Memory B cell (primary cell): ENCODE results near the gene KRT85.
A peak's percentile ranks its signal among the peaks of the same experiment; 100 is the strongest.

Source experiments
- ATAC-seq: fragments of 150-1000 bp; cut with Tn5 transposase; 2 replicates; pipeline ENCODE4 v1.10.0; 2021; ENCODE audit warnings: low read depth, mild to moderate bottlenecking, moderate library complexity
- DNase-seq, 2 donors: peaks; one replicate each; pipeline ENCODE4 v3.0.0; 2022; ENCODE audit warnings: low spot score in 2 of 2
- H3K27ac Mint-ChIP-seq: one replicate; pipeline ENCODE4 v1.8.0; 2022; ENCODE audit warnings: mild to moderate bottlenecking, moderate library complexity, mixed read lengths
- H3K27me3 Mint-ChIP-seq: one replicate; pipeline ENCODE4 v1.8.0; 2022; ENCODE audit warnings: mixed read lengths
- H3K36me3 Mint-ChIP-seq: one replicate; pipeline ENCODE4 v1.8.0; 2022; ENCODE audit warnings: mild to moderate bottlenecking, mixed read lengths
- H3K4me1 Mint-ChIP-seq: one replicate; pipeline ENCODE4 v1.8.0; 2022; ENCODE audit warnings: mixed read lengths
- H3K4me3 Mint-ChIP-seq: one replicate; pipeline ENCODE4 v1.8.0; 2022; ENCODE audit warnings: mild to moderate bottlenecking, moderate library complexity, mixed read lengths
- H3K9me3 Mint-ChIP-seq: one replicate; pipeline ENCODE4 v1.8.0; 2022; ENCODE audit warnings: mixed read lengths

Gene KRT85

DNA sequence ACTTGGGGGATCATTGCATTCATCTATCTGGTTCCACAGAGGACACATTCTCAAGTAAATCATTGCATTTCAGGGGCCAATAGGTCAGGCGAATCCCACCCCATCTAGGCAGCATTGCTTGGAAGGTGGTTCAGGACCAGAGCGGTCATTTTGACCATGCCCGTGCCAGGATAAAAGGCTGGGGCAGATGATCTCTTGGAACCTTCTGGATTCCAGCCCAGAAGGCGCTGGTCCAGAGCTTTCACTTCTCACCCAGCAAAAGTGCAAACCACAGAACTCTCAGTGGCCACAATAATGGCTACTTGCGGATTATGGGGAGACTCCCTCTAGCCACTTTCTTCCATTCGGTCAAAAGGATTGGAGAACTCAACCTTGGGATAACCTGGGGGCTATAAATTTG is 595 bp upstream of the KRT85 start:
- Mint-ChIP-seq H3K4me1 (peaks cover 4% of the 10 kb centered on the region), H3K27me3 (peaks cover 25% of the 10 kb centered on the region), H3K9me3 (no peaks in the 10 kb centered on the region), H3K36me3 (no peaks in the 10 kb centered on the region), H3K4me3 (no peak overlapping the region), H3K27ac (no peak overlapping the region)
- DNase-seq (no peak), ATAC-seq (no peak)

DNA sequence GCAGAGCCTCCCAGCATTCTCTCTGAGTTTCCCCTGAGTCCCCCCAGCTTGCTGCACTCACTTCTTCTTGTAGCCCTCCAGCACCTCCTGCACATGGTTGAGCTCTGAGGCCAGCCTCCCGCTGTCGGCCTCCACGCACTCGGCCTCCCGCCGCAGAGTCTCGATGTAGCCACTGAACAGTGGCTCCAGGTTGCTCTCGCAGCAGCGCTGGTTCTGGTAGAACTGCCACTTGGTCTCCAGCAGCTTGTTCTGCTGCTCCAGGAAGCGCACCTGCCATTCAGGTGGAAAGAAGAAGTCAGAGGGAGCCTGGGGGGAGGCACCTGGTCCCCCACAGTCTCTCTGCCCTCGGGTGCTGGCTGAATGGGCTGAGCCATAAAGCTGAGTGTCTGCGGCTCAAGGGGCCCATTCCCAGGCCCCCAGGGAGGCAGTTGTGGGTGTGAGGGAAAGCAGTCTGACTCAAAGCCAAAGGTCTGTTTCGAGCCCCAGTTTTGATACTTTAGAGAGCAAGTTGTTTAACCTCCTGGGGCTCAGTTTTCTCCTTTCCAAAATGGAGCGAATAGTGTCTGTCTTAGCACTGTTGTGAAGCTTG is 2.3 kb downstream of the KRT85 start:
- H3K9me3 Mint-ChIP-seq: no peaks in the 10 kb centered on the region
- DNase-seq (no peak), ATAC-seq (peak; percentile 37)
- H3K27ac Mint-ChIP-seq: no peak overlapping the region
- peaks cover 4% of the 10 kb centered on the region for H3K4me1 Mint-ChIP-seq
- H3K36me3 Mint-ChIP-seq: no peaks in the 10 kb centered on the region
- H3K4me3 Mint-ChIP-seq: no peak overlapping the region
- H3K27me3 Mint-ChIP-seq: peaks cover 19% of the 10 kb centered on the region

DNA sequence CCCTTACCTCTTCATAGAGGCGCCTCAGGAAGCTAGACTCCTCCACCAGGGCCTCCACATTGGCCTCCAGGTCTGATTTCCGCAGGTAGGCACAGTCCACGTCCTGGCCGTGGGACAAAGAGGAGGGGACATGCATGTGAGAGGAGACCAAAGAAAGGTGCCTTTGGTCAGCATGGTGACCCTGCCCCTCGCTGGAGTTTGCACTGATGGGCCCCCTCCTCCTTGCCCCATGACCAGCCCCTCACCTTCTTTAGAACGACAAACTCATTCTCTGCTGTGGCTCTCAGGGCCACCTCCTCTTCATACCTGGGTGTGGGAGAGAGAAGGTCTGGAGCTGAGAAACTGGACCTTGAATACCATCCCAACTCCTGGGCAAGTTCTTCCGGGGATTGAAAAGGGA is 3.2 kb downstream of the KRT85 start:
- peaks cover 9% of the 10 kb centered on the region for H3K4me1 Mint-ChIP-seq
- no peaks in the 10 kb centered on the region for H3K9me3 Mint-ChIP-seq
- peaks cover 23% of the 10 kb centered on the region for H3K27me3 Mint-ChIP-seq

DNA sequence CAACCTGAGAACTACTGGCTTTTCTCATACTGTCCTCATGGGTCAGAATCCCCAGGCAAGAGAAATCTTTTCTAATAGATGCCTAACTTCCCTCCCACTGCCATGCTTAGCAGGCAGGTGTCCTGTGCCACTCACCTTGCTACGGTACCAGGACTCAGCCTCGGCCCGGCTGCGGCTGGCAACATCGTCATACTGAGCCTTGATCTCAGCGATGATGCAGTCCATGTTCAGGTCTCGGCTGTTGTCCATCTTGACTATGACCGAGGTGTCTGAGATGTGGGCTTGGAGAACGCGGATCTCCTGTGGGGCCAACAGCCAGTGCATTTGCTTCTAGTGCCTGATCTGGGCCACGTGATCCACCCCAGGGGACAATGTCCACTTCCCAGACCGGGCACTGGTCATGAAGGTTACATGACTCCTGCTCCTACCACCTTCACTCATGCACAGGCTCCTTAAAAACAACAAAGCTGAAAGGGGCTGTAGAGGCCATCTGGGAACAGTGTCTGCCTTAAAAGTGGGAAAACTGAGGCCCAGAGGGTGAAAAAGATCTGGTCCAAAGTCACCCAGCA is 4.1 kb downstream of the KRT85 start:
- Mint-ChIP-seq H3K36me3 (no peaks in the 10 kb centered on the region), H3K27ac (no peak overlapping the region), H3K4me1 (peaks cover 17% of the 10 kb centered on the region), H3K4me3 (no peak overlapping the region), H3K27me3 (peaks cover 20% of the 10 kb centered on the region), H3K9me3 (no peaks in the 10 kb centered on the region)
- DNase-seq: no peak
- no peak for ATAC-seq

More for the DNA sequence above, 3.2 kb downstream of the KRT85 start:
- DNase-seq: no peak
- no peaks in the 10 kb centered on the region for H3K36me3 Mint-ChIP-seq
- no peak overlapping the region for H3K4me3 Mint-ChIP-seq
- H3K27ac Mint-ChIP-seq: no peak overlapping the region
- no peak for ATAC-seq

DNA sequence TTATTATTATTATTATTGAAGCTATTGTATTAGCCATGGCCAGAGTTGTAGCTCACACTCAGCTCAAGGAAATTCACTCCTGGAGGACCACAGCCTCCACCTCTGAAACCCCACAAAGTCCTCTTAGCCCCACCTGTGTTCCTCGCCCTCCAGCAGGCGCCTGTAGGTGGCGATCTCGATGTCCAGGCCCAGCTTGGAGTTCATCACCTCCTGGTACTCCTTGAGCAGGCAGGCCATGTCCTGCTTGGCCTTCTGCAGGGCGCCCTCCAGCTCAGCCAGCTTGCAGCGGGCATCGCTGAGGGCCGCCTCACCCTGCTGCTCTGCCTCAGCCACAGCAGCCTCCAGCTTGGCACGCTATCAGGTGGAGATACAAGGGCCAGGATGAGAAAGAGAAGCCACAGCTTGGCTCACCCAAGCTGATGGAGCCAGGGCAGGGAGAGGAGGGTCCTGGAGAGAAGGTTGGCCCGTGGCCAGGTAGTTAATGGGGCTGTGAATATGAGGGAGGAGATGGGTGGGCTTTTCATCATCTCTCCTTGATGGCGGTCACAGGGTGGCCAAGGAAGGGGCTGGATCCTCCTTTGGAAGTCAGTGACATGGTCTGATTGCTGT is 5.1 kb downstream of the KRT85 start:
- peaks cover 20% of the 10 kb centered on the region for H3K27me3 Mint-ChIP-seq
- H3K4me3 Mint-ChIP-seq: no peak overlapping the region
- ATAC-seq (no peak), DNase-seq (no peak)
- no peak overlapping the region for H3K27ac Mint-ChIP-seq
- no peaks in the 10 kb centered on the region for H3K9me3 Mint-ChIP-seq
- no peaks in the 10 kb centered on the region for H3K36me3 Mint-ChIP-seq
- H3K4me1 Mint-ChIP-seq: peaks cover 21% of the 10 kb centered on the region

DNA sequence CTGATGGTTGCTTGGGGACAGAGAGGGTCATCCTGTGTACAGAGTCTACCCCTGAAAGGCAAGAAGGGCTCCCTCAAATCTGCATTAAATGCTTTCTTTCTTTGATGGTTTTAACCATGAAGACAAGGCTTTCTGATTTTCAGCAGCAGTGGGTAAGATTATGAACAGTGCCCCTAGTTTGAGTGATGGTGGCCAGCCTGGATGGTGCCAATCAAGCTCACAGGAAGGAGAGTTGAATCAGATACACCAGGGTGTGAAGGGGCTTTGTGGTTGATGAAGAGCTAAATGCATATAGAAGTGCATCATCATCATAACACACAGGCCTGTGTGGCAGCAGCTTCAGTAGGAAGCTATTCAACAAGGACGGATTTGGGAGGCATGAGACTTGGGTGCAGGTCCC is 5.7 kb downstream of the KRT85 start:
- no peaks in the 10 kb centered on the region for H3K9me3 Mint-ChIP-seq
- H3K27ac Mint-ChIP-seq: no peak overlapping the region
- DNase-seq (no peak), ATAC-seq (no peak)
- peaks cover 18% of the 10 kb centered on the region for H3K27me3 Mint-ChIP-seq
- H3K36me3 Mint-ChIP-seq: no peaks in the 10 kb centered on the region
- H3K4me3 Mint-ChIP-seq: no peak overlapping the region
- H3K4me1 Mint-ChIP-seq: peaks cover 21% of the 10 kb centered on the region

DNA sequence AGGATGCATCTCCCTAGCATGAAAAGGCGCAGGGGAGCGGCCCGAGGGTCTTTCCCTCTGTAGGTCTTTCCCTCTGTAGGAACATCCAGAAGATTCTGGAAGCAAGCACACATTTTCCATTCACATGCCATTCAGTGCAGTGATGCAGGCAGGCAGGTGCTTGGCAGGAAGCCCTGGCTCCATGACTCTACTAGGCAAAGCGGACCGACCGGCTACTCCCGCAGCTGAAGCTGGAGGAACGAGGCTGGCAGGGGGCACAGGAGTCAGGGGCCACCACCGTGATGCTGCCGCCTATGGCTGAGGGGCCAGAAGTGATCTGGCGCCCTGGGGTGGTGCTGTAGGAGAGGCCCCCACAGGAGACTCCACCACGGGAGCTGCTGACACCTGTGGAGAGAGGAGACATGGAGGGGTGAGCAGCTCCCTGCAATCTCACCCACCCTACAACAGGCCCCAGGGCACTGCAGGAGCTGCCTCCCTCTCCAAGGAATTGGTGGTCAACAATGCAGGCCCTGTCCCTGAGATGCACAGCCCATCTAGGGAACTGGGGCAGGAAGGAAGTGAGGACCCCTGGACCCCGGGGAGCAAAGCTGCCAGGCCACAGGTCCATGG is 6.5 kb downstream of the KRT85 start:
- H3K36me3 Mint-ChIP-seq: no peaks in the 10 kb centered on the region
- DNase-seq: no peak
- H3K27me3 Mint-ChIP-seq: peaks cover 16% of the 10 kb centered on the region
- H3K27ac Mint-ChIP-seq: no peak overlapping the region
- no peaks in the 10 kb centered on the region for H3K9me3 Mint-ChIP-seq
- no peak for ATAC-seq
- H3K4me3 Mint-ChIP-seq: no peak overlapping the region
- peaks cover 21% of the 10 kb centered on the region for H3K4me1 Mint-ChIP-seq

DNA sequence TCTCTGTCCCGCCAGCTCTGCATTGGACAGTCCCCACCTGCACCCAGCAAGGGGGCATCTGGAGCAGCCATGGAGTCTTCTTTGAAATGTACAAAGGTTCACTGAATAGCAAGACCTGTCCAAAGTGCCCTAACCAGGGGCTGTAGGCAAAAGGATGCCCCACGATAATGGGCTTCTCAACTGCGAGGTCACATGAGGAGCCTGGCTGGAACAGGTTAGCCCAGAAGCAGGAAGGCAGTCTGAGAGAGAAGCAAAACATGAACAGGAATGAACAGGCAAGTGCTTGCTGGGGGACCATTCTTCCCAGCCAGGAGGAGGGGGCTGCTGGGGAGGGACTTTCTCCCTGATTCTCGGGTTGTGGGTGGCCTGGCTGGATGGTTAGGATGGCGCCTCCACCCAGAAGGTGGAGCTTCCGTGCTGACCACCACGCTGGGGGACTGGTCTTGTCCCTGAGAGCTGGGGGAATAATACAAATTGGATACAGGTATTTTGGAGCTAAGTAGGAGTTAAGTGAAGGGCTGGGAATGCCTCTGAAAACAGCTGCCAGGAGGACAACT is 7.1 kb downstream of the KRT85 start:
- Mint-ChIP-seq H3K36me3 (no peaks in the 10 kb centered on the region), H3K4me3 (no peak overlapping the region), H3K4me1 (peaks cover 21% of the 10 kb centered on the region), H3K27ac (no peak overlapping the region), H3K9me3 (no peaks in the 10 kb centered on the region), H3K27me3 (peaks cover 16% of the 10 kb centered on the region)
- DNase-seq: no peak
- no peak for ATAC-seq

DNA sequence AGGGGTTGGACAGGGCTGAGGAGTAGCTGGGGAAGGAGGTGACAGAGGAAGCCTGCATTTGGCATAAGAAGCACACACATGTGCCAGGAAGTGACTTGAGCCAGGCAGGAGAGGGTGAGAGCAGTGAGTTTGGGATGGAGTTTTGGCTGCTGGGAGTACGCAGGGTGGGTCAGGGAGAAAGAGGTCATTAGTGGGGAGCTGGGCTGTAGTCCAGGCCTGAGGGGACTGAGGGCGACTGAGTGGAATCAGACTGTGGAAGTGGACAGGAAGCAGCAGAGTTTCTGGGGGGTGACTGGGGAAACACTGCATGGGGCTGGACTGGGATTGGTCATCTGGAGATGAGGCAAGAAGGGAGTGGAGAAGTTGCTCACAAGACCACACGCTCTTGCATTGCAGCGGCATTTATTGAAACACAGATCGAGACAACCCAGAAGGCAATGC is 7.6 kb downstream of the KRT85 start:
- peaks cover 17% of the 10 kb centered on the region for H3K4me1 Mint-ChIP-seq
- peaks cover 14% of the 10 kb centered on the region for H3K27me3 Mint-ChIP-seq
- H3K36me3 Mint-ChIP-seq: no peaks in the 10 kb centered on the region
- no peak overlapping the region for H3K27ac Mint-ChIP-seq
- no peak for DNase-seq
- no peaks in the 10 kb centered on the region for H3K9me3 Mint-ChIP-seq
- H3K4me3 Mint-ChIP-seq: no peak overlapping the region
- ATAC-seq: no peak

DNA sequence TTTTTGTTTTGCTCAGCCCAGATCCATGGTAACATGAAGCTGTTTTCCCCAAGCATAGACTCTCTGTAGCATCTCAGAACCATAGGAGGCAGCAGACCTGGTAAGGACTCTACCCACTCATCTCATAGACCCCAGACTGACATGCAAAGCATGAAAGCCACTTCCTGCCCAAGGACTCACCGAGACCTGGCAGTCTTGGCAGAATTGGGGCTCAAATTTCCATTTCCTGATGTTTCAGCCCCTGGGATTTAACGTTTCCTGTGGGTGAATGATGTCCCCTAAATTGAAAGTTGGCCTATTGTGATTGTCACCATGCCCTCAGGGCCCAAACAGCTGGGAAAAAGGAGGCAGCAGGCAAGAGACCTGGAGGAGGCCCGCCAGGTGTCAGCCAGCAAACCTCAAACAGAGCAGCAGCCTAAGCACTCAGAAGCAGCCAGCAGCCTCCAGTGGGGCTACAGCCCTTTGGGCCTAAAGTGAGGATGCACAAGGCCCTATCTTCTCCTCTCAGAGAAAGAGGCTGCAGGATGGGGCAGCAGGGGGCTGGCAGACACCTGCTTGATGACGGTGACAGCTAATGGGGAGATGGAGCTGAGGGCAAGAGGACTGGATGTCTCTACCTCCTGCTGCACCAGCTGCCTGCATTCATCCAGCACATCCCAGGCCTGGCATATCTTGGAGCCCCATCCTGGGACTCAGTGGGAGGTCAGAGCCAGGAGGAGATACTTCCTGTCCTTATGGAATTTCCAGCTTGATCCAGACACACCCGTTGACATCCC is 8.5 kb downstream of the KRT85 start:
- peak overlapping the region; percentile 39 for H3K4me3 Mint-ChIP-seq
- H3K4me1 Mint-ChIP-seq: peaks cover 17% of the 10 kb centered on the region
- ATAC-seq: peak; percentile 100
- DNase-seq: peak; percentile 35
- H3K27ac Mint-ChIP-seq: no peak overlapping the region
- H3K27me3 Mint-ChIP-seq: peaks cover 8% of the 10 kb centered on the region
- no peaks in the 10 kb centered on the region for H3K9me3 Mint-ChIP-seq
- H3K36me3 Mint-ChIP-seq: no peaks in the 10 kb centered on the region

DNA sequence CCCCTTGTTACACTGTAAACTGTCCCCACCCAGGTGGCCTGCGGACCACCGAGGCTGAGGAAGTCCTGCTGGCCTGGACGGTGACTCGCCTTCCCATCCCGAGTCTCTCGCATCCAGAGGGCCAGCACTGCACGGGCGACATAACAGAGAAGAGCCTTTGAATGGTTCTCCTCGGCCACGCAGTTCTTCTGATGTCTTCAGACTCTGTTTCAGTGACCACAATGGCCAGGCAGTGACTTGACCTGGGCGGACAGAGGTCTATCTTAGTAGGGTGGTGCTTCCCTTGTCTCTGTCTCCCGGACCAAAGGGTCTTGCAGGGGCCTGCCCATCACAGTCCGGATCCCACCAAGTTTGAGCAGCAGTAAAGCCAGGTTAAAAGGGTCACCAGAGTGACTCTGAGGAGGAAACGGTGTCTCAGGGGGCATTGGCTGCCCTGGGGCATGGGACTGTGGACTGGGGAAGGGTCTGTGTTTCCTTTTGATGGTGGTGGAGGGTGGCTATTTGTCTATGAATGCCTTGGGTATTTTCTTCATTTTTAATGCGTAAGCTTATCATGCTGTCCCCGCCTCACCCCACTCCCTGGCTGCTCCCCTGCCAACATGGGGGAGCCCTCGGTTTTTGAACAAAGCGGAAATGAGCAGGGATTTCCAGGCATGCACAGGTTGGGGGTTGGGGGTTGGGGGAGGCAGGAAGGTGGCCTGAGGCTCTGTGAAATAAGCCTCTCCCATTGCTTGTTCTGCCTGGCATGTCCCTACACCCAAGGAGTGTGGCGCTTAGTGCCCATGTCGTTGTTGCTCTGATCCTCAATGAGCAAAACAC is 10.3 kb downstream of the KRT85 start:
- H3K9me3 Mint-ChIP-seq: no peaks in the 10 kb centered on the region
- H3K27ac Mint-ChIP-seq: no peak overlapping the region
- H3K36me3 Mint-ChIP-seq: no peaks in the 10 kb centered on the region
- H3K4me3 Mint-ChIP-seq: no peak overlapping the region
- H3K27me3 Mint-ChIP-seq: peaks cover 11% of the 10 kb centered on the region
- H3K4me1 Mint-ChIP-seq: peaks cover 17% of the 10 kb centered on the region
- DNase-seq (no peak), ATAC-seq (no peak)

DNA sequence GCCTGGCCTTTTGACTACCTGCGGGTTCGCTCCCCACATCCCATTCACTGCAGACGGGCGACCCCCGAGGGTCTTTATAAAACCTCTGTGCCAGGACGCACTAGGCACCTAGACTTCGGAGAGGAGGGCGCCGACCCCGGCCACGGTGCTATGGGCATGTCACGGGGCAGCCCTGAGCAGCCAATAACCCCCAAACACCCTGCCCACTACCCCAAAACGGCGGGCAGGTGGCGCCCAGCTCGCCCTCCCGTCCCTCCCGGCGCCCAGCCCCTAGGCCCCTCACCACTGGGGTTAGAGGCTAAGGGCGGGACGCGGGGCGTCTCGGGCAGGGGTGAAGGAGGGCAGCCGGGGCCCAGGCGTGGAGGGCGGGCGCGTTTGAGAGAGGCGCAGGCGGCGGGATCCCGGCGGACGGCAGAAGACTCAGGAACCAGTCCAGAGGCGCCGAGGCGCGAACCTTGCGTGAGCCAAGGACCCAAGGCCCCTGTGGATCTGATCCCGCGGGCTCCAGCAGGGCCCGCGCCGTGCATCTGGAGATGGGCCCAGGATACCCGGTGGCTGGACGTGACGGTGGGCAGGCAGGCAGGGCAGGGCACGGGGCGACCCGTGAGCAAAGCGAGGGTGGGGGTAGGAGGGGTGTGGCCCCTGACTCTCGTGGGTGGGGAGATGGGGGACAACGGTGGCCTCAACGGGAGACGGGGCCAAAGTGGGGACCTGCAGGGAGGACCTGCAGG is 11.1 kb downstream of the KRT85 start:
- no peak for ATAC-seq
- H3K36me3 Mint-ChIP-seq: no peaks in the 10 kb centered on the region
- peaks cover 18% of the 10 kb centered on the region for H3K4me1 Mint-ChIP-seq
- H3K27me3 Mint-ChIP-seq: peaks cover 12% of the 10 kb centered on the region
- H3K9me3 Mint-ChIP-seq: no peaks in the 10 kb centered on the region
- no peak overlapping the region for H3K27ac Mint-ChIP-seq
- no peak overlapping the region for H3K4me3 Mint-ChIP-seq
- DNase-seq: no peak

DNA sequence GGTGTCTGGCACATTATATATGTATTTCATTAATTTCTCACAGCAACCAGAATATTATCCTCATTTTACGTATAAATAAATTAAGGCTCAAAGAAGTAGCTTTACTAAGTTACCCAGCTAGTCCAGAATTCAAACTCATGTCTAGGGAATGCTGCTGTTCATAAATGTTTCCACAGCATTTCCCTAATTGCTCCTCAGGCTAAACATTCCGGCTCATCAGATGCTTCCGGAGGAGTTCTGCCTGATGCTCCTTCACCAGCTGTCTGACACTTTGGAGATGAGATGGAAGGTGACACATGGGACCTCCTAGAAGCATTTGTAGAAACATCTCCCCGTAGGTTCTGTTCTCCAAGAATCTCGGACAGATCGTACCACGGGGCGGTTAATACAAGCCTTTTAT is 12.1 kb downstream of the KRT85 start:
- Mint-ChIP-seq H3K9me3 (no peaks in the 10 kb centered on the region), H3K36me3 (no peaks in the 10 kb centered on the region), H3K27me3 (peaks cover 11% of the 10 kb centered on the region), H3K27ac (no peak overlapping the region), H3K4me1 (peaks cover 18% of the 10 kb centered on the region), H3K4me3 (no peak overlapping the region)
- DNase-seq (no peak), ATAC-seq (no peak)
